K562 (cell line): Measurements from ENCODE around the gene ARV1. TPM values are rescaled to one million over a fixed set of nuclear protein-coding genes. Genes with fewer than 3 reads are reported as not detected.

Experiments used
- ELF1 ChIP-seq: fragments of 200-800 bp; sonication (Bioruptor generic); IDR thresholded peaks from 2 replicates; pipeline ENCODE4 v1.6.1; 2016; ENCODE audit warnings: missing genetic modification characterization, missing compliant biosample characterization
- ELF4 ChIP-seq: fragments of 450-650 bp; formaldehyde crosslinking; IDR thresholded peaks from 2 replicates; pipeline ENCODE4 v1.4.0; 2022; ENCODE audit warnings: missing genetic modification characterization
- EWSR1 ChIP-seq: fragments of 450-650 bp; IDR thresholded peaks from 2 replicates; pipeline ENCODE4 v1.6.1; 2018; ENCODE audit warnings: borderline replicate concordance, mild to moderate bottlenecking, low read depth, moderate library complexity; ENCODE audit not compliant: partially characterized antibody
- HDAC1 ChIP-seq, 2 experiments: fragments of 450-650 bp; IDR thresholded peaks; 2 replicates each; pipeline ENCODE4 v1.6.1; 2016 to 2017; ENCODE audit warnings: inconsistent platforms in 1 of 2, mild to moderate bottlenecking in 1 of 2, moderate library complexity in 1 of 2
- HDAC2 ChIP-seq: fragments of 450-650 bp; IDR thresholded peaks from 2 replicates; pipeline ENCODE4 v1.6.1; 2016; ENCODE audit warnings: mild to moderate bottlenecking
- KDM1A ChIP-seq, 2 experiments: fragments of 450-650 bp; IDR thresholded peaks; 2 replicates each; pipeline ENCODE4 v1.6.1; 2016; ENCODE audit warnings: mild to moderate bottlenecking in 2 of 2
- MAFG ChIP-seq: fragments of 450-650 bp; conservative IDR thresholded peaks from 2 replicates; pipeline ENCODE4 v1.6.1; 2016; ENCODE audit warnings: missing genetic modification characterization, missing compliant biosample characterization
- MYC ChIP-seq, 2 experiments: fragments of 250-450 bp in 1 of 2; sonication (Bioruptor Pico) in 1 of 2; IDR thresholded peaks; 2 replicates each; pipeline versions ENCODE4 v1.5.1 to v1.6.1; 2012 to 2021; ENCODE audit warnings: low read depth in 2 of 2, borderline replicate concordance in 1 of 2, improper control_type of control experiment in 1 of 2, low read length in 1 of 2, mild to moderate bottlenecking in 1 of 2, moderate library complexity in 1 of 2
- NR2C1 ChIP-seq, 2 experiments: fragments of 450-650 bp; IDR thresholded peaks; 2 replicates each; pipeline ENCODE4 v1.6.1; 2017; ENCODE audit warnings: mild to moderate bottlenecking in 2 of 2, antibody characterized with exemption in 1 of 2, inconsistent platforms in 1 of 2, missing compliant biosample characterization in 1 of 2, missing genetic modification characterization in 1 of 2
- RFX5 ChIP-seq: IDR thresholded peaks from 2 replicates; pipeline ENCODE4 v1.6.1; 2011; ENCODE audit warnings: low read depth, mild to moderate bottlenecking, improper control_type of control experiment, low read length
- SAP30 ChIP-seq: fragments of 200-600 bp; sonication (generic); IDR thresholded peaks from 2 replicates; pipeline ENCODE4 v1.6.1; 2012; ENCODE audit warnings: borderline replicate concordance, low read depth, mild to moderate bottlenecking, moderate library complexity, low read length, control low read depth, inconsistent platforms; ENCODE audit not compliant: insufficient read depth, poor library complexity, severe bottlenecking
- SMARCE1 ChIP-seq: fragments of 450-650 bp; IDR thresholded peaks from 2 replicates; pipeline ENCODE4 v1.7.1; 2016; ENCODE audit warnings: mild to moderate bottlenecking
- TAF1 ChIP-seq: IDR thresholded peaks from 2 replicates; pipeline ENCODE4 v1.6.1; 2011; ENCODE audit warnings: mild to moderate bottlenecking, low read length, moderate library complexity; ENCODE audit not compliant: insufficient read depth, control insufficient read depth, severe bottlenecking; ENCODE audit errors: extremely low read depth
- TEAD1 ChIP-seq, 2 experiments: fragments of 450-650 bp in 1 of 2; sonication (generic) in 1 of 2; formaldehyde crosslinking; IDR thresholded peaks; 2 replicates each; pipeline versions ENCODE4 v1.4.0 to v1.8.0; 2020 to 2022; ENCODE audit warnings: mild to moderate bottlenecking in 2 of 2, missing genetic modification reagents in 1 of 2
- ZBTB17 ChIP-seq: fragments of 450-650 bp; formaldehyde crosslinking; IDR thresholded peaks from 2 replicates; pipeline ENCODE4 v1.4.0; 2020; ENCODE audit warnings: mild to moderate bottlenecking
- ZNF121 ChIP-seq: sonication (generic); formaldehyde crosslinking; conservative IDR thresholded peaks from 2 replicates; pipeline ENCODE4 v1.8.0; 2022; ENCODE audit warnings: missing genetic modification reagents
- ZNF175 ChIP-seq: fragments of 200-800 bp; sonication (Bioruptor generic); IDR thresholded peaks from 2 replicates; pipeline ENCODE4 v1.6.1; 2016; ENCODE audit warnings: low read depth, mild to moderate bottlenecking, missing genetic modification characterization, missing compliant biosample characterization
- ZSCAN29 ChIP-seq: fragments of 450-650 bp; IDR thresholded peaks from 2 replicates; pipeline ENCODE4 v1.6.1; 2017
- polyA plus RNA-seq, 8 experiments: library from polyadenylated mRNA; depleted of rRNA in 4 of 8; stranded (reverse) in 5 of 8; unstranded in 3 of 8; fragments of >200 nt; fragmentation: Nextera tagmentation in 2 of 8; fragmentation: Illumina TruSeq in 1 of 8; extraction: Ambion mirVana in 2 of 8; extraction: Trizol in 1 of 8; gene quantifications; 2 replicates each; pipeline versions ENCODE4 v1.2.1 to v1.2.3, GENCODE V29; 2011 to 2014; ENCODE audit warnings: inconsistent platforms in 1 of 8, missing spikeins in 1 of 8
- total RNA-seq, 7 experiments: library from RNA; depleted of rRNA in 6 of 7; stranded (reverse); fragments of >200 nt in 6 of 7; fragmentation: Illumina TruSeq in 2 of 7; extraction: Trizol in 2 of 7; gene quantifications; 2 replicates each; pipeline versions ENCODE4 v1.2.1 to v1.2.3, GENCODE V29; 2011 to 2021; ENCODE audit warnings: low replicate concordance in 1 of 7
- TF ChIP-seq, protein P1 (sequence below): fragments of 450-650 bp; IDR thresholded peaks from one replicate; pipeline ENCODE4 v1.6.1; 2018; ENCODE audit warnings: mild to moderate bottlenecking, moderate library complexity; ENCODE audit not compliant: partially characterized antibody
- TF ChIP-seq, protein P2 (sequence below): fragments of 200-800 bp; sonication (Bioruptor generic); IDR thresholded peaks from 2 replicates; pipeline ENCODE4 v1.6.1; 2017; ENCODE audit warnings: missing genetic modification characterization, missing compliant biosample characterization
- TF ChIP-seq, protein P3 (sequence below), 2 experiments: fragments of 200-800 bp in 1 of 2; sonication (Bioruptor generic) in 1 of 2; sonication (generic) in 1 of 2; formaldehyde crosslinking in 1 of 2; IDR thresholded peaks in 1 of 2; conservative IDR thresholded peaks in 1 of 2; 2 replicates each; pipeline versions ENCODE4 v1.5.0 to v1.6.1; 2016 to 2020; ENCODE audit warnings: missing compliant biosample characterization in 1 of 2, missing genetic modification characterization in 1 of 2, missing genetic modification reagents in 1 of 2
- TF ChIP-seq, protein P4 (sequence below), 3 experiments: fragments of 200-800 bp in 1 of 3; sonication (Bioruptor generic) in 1 of 3; sonication (generic) in 1 of 3; formaldehyde crosslinking in 1 of 3; IDR thresholded peaks; 2 replicates each; pipeline versions ENCODE4 v1.6.1 to v1.8.0; 2016 to 2022; ENCODE audit warnings: mild to moderate bottlenecking in 2 of 3, missing compliant biosample characterization in 2 of 3, missing genetic modification characterization in 2 of 3, missing genetic modification reagents in 1 of 3

ARV1 gene
- total and polyA plus RNA-seq, 9 of the 15 experiments (the other 6 are each of a cell fraction or from before 2014, with no cell fraction given): 54.8 to 139 (median 74.0) TPM

DNA sequence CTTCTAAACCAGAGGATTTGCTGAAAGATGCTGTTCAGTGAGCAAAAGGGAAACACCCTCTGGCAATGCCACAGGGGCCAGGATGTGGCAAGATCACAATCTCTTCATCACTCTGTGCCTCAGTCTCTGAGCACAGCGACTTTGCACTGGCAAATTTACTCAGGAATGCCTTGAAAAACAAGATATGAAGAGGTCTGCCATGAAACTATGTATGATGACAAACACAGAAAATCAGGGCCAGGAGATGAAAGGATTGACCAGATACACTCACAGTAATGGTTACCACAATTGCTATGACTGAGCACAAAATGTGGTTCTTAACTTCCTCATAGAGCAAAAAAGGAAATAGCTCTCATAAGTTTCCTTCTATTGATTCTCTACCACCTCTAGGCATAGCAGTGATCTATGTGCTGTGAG lies 6.0 kb upstream of the ARV1 start (continued):
- TF ChIP-seq, protein P1, sequence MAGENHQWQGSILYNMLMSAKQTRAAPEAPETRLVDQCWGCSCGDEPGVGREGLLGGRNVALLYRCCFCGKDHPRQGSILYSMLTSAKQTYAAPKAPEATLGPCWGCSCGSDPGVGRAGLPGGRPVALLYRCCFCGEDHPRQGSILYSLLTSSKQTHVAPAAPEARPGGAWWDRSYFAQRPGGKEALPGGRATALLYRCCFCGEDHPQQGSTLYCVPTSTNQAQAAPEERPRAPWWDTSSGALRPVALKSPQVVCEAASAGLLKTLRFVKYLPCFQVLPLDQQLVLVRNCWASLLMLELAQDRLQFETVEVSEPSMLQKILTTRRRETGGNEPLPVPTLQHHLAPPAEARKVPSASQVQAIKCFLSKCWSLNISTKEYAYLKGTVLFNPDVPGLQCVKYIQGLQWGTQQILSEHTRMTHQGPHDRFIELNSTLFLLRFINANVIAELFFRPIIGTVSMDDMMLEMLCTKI: no peak
- TF ChIP-seq, protein P2, sequence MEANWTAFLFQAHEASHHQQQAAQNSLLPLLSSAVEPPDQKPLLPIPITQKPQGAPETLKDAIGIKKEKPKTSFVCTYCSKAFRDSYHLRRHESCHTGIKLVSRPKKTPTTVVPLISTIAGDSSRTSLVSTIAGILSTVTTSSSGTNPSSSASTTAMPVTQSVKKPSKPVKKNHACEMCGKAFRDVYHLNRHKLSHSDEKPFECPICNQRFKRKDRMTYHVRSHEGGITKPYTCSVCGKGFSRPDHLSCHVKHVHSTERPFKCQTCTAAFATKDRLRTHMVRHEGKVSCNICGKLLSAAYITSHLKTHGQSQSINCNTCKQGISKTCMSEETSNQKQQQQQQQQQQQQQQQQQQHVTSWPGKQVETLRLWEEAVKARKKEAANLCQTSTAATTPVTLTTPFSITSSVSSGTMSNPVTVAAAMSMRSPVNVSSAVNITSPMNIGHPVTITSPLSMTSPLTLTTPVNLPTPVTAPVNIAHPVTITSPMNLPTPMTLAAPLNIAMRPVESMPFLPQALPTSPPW: peak; percentile 18; the same call in 1 of the 2 replicates
- no peak for TF ChIP-seq SAP30
- peak; percentile 90 for TF ChIP-seq KDM1A (IDR thresholded peaks at IDR 0.05)
- no peak for TF ChIP-seq TAF1
- TF ChIP-seq, protein P3, sequence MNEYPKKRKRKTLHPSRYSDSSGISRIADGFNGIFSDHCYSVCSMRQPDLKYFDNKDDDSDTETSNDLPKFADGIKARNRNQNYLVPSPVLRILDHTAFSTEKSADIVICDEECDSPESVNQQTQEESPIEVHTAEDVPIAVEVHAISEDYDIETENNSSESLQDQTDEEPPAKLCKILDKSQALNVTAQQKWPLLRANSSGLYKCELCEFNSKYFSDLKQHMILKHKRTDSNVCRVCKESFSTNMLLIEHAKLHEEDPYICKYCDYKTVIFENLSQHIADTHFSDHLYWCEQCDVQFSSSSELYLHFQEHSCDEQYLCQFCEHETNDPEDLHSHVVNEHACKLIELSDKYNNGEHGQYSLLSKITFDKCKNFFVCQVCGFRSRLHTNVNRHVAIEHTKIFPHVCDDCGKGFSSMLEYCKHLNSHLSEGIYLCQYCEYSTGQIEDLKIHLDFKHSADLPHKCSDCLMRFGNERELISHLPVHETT (CRISPR knock-in tag; conservative IDR thresholded peaks at IDR 0.05 in 1 of 2, IDR thresholded peaks at IDR 0.05 in 1 of 2): no peak
- peak; percentile 66 for TF ChIP-seq MAFG (tag)
- TF ChIP-seq, protein P4, sequence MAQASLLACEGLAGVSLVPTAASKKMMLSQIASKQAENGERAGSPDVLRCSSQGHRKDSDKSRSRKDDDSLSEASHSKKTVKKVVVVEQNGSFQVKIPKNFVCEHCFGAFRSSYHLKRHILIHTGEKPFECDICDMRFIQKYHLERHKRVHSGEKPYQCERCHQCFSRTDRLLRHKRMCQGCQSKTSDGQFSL (CRISPR knock-in tag; IDR thresholded peaks at IDR 0.05): no peak
- TF ChIP-seq, protein P4 (tag; IDR thresholded peaks at IDR 0.05): no peak
- TF ChIP-seq ELF4: no peak
- TF ChIP-seq EWSR1: no peak
- TF ChIP-seq NR2C1 (IDR thresholded peaks at IDR 0.05): no peak
- no peak for TF ChIP-seq NR2C1 (tag; IDR thresholded peaks at IDR 0.05)
- no peak for TF ChIP-seq ZNF121 (CRISPR knock-in tag)
- peak; percentile 51; the same call in 1 of the 2 replicates for TF ChIP-seq ELF1 (tag)
- TF ChIP-seq TEAD1 (CRISPR knock-in tag; IDR thresholded peaks at IDR 0.05): peak in 1 of 2 experiments; percentile 29; a peak in 1 of 4 replicates
- no peak for TF ChIP-seq RFX5
- TF ChIP-seq ZBTB17 (CRISPR knock-in tag): 0 out of 2 replicates have a peak, but pooled peaks have one; percentile 23
- TF ChIP-seq SMARCE1: peak; percentile 39; the same call in 1 of the 2 replicates
- TF ChIP-seq ZNF175 (CRISPR knock-in tag): no peak
- no peak for TF ChIP-seq ZSCAN29
- no peak for TF ChIP-seq MYC (IDR thresholded peaks at IDR 0.05; ENCODE audit: low read depth, low read length)
- no peak for TF ChIP-seq MYC (CRISPR knock-in tag; IDR thresholded peaks at IDR 0.05; ENCODE audit: borderline replicate concordance, low read depth)
- peak; percentile 93 for TF ChIP-seq HDAC2
- peak in 1 of 2 experiments; percentile 87; a peak in 1 of 4 replicates for TF ChIP-seq HDAC1 (IDR thresholded peaks at IDR 0.05)
